Mesenteric fat pad (tissue), 1 donor: Measurements from ENCODE around the gene ADH4. TPM values are rescaled to one million over a fixed set of nuclear protein-coding genes. Genes with fewer than 3 reads are reported as not detected.
"Not testable (repeated sequence)": the region's sequence is repeated elsewhere in the genome, so short reads cannot be mapped to it uniquely, and the experiment has no call there.

Source experiments
- DNase-seq: peaks from one replicate; pipeline ENCODE4 v3.0.0-alpha.2; 2020; ENCODE audit warnings: low spot score
- total RNA-seq: library from RNA; stranded (reverse); fragmentation: NEBNext Ultra II Directional; extraction: Animal tissue kit (Norgen Biotek cat#: 25700); gene quantifications from one replicate; pipeline ENCODE4 v1.2.1, GENCODE V29; 2021
- donor health status: DM: yes; HTN: yes; CAD: no.

The ADH4 gene
- total RNA-seq, 1 donor from 2014 or later, result 4.8 TPM

DNA sequence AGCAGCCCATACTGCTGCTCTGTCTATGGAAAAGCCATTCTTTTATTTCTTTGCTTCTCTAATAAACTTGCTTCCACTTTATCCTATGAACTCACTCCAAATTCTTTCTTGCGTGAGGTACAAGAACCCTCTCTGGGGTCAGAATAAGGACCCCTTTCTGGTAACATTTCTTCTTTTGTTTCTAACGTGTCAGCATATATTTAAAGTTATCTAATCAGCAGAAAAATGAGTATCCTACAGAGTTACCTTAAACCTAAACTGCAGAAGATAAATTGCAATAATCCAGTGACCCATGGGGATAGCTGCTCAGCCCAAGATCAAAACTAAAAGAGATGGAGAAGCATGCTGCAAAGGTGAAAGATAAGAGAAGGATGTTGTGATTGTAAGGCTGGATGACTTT lies 59.5 kb downstream of the ADH4 start:
- no peak for DNase-seq

DNA sequence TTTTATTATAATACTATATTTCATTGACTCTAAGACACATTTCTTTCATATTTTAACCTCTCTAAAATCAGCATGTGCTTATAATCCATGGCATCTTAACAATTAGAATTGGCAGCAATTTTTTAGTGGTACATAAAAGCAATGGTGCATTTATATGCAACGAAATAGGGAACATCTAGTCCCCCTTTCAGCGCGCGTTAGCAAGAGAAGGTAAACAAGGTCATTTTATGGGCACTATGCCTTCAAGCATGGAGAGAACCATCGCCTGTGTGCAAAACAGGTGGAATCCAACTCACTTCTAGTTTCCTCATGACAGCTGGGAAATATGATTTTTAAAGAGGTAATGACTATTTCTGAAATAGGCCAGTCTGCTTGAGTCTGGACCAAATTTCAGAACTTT lies 61.9 kb downstream of the ADH4 start:
- no peak for DNase-seq

DNA sequence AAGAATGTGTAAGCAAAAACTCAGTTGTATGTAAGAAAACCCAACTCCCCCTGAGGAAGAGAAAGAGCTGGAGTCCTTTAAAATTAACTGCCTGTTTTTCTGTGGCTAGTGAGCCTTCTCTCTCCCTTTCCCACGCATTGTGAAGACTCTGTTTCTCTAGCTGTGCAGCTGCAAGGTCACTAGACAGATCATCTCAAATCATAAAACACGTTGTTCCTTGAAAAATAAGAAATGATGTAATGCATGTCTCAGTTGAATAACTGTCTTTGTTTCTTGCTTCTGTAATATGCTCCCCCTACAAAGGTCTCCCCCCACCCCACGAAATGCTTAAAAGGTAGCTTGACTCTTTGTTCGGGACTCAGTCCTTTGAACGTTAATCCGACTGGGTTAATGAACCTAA lies 63.2 kb downstream of the ADH4 start:
- DNase-seq, result not testable (repeated sequence)

DNA sequence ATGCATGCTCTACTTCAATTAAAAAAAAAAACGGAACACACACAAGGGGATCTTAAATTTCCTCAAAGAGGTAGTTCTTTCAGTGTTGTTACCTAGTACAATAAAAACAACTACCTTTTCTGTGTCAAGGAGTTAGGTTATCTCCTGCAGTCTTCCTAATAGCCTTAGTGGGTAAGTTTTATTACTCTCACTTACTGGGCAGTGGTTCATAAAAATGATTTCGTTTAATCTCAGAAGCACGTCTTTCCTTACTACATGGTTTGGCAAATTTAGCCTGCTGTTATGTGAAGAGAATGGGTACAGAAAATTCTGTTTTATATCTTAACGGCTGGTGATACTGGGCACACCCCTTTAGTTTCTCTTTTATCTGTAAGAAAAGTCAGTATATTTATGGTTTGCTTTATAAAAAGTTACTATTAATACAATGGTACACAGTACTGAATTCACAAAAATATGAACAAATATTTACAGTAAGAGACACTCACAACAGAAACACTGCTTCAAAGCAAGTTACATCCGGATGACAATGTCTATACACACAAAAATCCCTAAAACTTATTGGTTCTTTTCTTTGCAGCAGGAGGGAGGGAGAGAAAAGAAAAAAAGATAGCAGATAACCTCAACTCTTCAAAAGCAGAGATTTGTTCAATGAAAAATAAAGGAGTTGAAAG lies 64.3 kb downstream of the ADH4 start:
- DNase-seq, result no peak

DNA sequence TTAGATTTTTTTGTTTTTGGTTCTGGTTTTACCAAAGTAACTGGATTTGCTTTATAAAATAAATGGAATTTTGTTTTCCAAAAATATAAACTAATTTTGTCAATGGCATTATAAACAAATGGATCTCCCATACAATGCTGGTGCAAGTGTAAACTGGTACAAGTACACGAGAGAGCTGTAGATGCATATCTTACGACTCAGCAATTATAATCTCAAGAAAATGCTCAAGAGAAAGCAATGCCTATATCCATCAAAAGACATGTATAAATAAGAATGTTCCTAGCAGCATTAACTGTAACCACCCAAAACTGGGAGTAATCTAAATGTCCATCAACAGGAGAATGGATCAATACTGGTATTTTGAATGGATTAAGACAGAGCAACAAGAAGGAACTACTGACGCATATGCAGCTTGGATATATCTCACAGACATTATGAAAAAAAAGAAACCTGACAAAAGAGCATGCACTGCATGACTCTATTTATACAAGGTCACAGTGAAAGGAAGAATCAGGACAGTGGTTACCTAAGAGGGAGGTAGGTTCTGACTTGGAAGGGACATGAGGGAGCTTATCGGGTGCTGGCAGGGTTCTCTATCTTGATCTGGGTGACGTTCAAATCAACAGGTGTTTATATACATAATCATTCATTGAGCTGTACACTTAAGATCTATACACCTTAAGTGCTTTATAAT lies 65.0 kb downstream of the ADH4 start:
- no peak for DNase-seq

DNA sequence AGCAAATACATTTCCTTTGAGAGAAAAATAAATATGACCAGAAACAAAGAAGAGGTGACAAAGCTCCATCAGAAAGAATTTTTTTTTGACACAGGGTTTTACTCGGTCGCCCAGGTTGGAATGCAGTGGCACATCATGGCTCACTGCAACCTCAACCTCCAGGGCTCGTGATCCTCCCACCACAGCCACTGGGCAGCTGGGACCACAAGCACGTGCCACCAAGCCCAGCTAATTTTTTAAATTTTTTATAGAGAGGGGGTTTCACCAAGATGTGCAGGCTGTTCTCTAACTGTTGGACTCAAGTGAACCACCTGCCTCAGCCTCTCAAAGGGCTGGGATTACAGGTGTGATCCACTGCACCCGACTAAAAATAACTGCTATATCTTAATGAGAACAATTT lies 65.8 kb downstream of the ADH4 start:
- no peak for DNase-seq

DNA sequence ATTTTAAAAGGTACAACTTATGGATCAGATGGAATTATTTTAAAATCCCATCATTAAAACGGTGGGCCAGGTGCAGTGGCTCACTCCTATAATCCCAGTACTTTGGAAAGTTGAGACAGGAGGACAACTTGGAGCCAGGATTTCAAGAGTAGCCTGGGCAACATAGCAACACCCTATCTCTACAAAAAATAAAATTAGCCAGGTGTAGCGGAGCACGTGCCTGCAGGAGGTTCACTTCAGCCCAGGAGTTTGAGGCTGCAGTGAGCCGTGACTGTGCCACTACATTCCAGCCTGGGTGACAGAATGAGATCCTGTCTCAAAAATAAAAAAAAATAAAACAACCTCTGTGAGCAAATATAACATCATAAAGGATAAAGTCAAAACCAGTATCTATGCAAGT lies 66.9 kb downstream of the ADH4 start:
- DNase-seq, result no peak

DNA sequence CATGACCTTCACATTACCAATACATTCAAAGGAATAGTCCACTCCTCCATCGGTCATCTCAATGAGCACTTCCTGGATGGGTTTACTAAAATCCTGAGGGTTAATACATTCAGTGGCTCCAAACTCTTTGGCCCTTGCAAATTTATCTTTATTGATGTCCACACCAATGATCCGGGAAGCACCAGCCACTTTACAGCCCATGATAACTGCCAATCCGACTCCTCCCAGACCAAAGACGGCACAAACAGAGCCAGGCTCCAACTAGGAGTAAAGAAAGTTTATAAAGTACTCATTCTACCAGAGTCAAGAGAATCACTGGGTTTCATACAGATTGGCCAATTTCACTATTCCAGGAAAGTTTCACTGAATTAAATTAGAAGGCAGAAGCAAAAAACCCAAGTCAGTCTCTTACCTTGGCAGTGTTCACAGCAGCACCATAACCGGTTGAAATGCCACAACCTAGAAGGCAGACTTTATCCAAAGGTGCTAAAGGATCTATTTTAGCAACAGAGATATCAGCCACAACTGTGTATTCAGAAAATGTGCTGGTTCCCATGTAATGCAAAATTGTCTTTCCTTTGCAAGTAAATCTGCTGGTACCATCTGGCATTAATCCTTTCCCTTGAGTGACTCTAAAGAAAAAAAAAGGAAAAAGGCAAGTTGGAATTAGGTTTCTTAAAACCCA lies 67.7 kb downstream of the ADH4 start:
- DNase-seq, result no peak

DNA sequence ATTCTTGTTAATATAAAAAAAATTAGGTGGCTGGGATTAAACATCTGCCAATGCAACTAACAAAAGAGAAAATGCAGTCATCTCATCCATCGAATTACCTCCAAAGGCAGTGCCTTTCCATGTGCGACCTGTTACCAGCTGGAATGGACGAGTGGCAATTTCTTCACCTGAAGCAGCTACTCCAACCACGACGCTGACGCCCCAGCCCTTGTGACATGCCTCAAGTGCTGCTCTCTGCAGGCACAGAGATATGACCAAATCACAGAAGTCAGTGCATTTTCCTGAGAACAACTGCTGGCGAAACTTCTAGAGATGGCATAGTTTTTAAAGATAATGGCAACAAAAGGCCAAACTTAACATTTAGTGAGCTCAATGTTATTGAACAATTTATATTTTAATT lies 69.3 kb downstream of the ADH4 start:
- no peak for DNase-seq

Other genes starting within 250 kb of the ADH4 start
- gene EIF4E, start 215.2 kb downstream of the ADH4 start, total RNA-seq, result 78.9 TPM
- gene METAP1, start 148.6 kb downstream of the ADH4 start, total RNA-seq, result 21.3 TPM
- gene ADH5, start 55.5 kb downstream of the ADH4 start, total RNA-seq, result 296 TPM
- not detected for gene ADH6, start 74.9 kb upstream of the ADH4 start, total RNA-seq
- 11.8 TPM for gene ADH1A, start 146.7 kb upstream of the ADH4 start, total RNA-seq
- gene ADH1B, start 177.1 kb upstream of the ADH4 start, total RNA-seq, result 2,315 TPM
- 79.9 TPM for gene ADH1C, start 208.4 kb upstream of the ADH4 start, total RNA-seq